Stomach (tissue), 9 donors: ENCODE measurements around the gene TMEM129. TPM values are rescaled to one million over a fixed set of nuclear protein-coding genes. Genes with fewer than 3 reads are reported as not detected.

Source experiments
- DNase-seq, 2 donors: peaks; one replicate each; pipeline versions ENCODE4 v3.0.0 to v3.0.0-alpha.2; 2013 to 2019
- H3K27ac ChIP-seq, 5 donors: fragments of 200-600 bp in 4 of 5; sonication (generic) in 4 of 5; one replicate each; pipeline ENCODE4 v1.5.1; 2013 to 2019; ENCODE audit warnings: mild to moderate bottlenecking in 1 of 5, moderate library complexity in 1 of 5
- H3K27me3 ChIP-seq, 3 donors: fragments of 200-600 bp; sonication (generic); one replicate each; pipeline ENCODE4 v1.5.1; 2017 to 2019; ENCODE audit warnings: mixed run types in 1 of 3
- H3K36me3 ChIP-seq, 4 donors: fragments of 200-600 bp; sonication (generic); 1 replicate in 3 of 4; 2 replicates in 1 of 4; pipeline ENCODE4 v1.5.1; 2016 to 2019
- H3K4me1 ChIP-seq, 4 donors: fragments of 200-600 bp; sonication (generic); one replicate each; pipeline ENCODE4 v1.5.1; 2016 to 2019
- H3K4me3 ChIP-seq, 4 donors: fragments of 200-600 bp; sonication (generic) in 3 of 4; one replicate each; pipeline ENCODE4 v1.5.1; 2016 to 2019; ENCODE audit warnings: mild to moderate bottlenecking in 1 of 4
- H3K9me3 ChIP-seq, 4 donors: fragments of 200-600 bp; sonication (generic); one replicate each; pipeline ENCODE4 v1.5.1; 2016 to 2019
- EP300 ChIP-seq: sonication (generic); formaldehyde crosslinking; IDR thresholded peaks from one replicate; pipeline ENCODE4 v1.6.1; 2017; ENCODE audit warnings: antibody characterized with exemption
- POLR2A ChIP-seq, 4 donors: fragments of 450-650 bp; IDR thresholded peaks; one replicate each; pipeline ENCODE4 v1.6.1; 2016; ENCODE audit warnings: antibody characterized with exemption in 4 of 4, control low read depth in 2 of 4, mild to moderate bottlenecking in 1 of 4, moderate library complexity in 1 of 4
- POLR2AphosphoS5 ChIP-seq, 3 donors: sonication (generic); formaldehyde crosslinking; IDR thresholded peaks; one replicate each; pipeline ENCODE4 v1.6.1; 2016; ENCODE audit warnings: antibody characterized with exemption in 3 of 3
- WGBS, 5 donors: extraction: QIAGEN DNeasy Blood & Tissue Kit in 3 of 5; methylation state at CpG; one replicate each; pipeline versions ENCODE4 v1.1.5 to v1.1.7; 2013 to 2018; 5-methylcytosine and 5-hydroxymethylcytosine counted together
- intact Hi-C: fragments of 100-400 bp; cut with DNase I; formaldehyde crosslinking; loops from one replicate; pipeline ENCODE4 v1.15.1; 2023; ENCODE audit warnings: low total_unique reads
- polyA plus RNA-seq, 3 donors: library from polyadenylated mRNA; stranded (reverse); fragments of 200-250 nt; gene quantifications; one replicate each; pipeline ENCODE4 v1.2.3, GENCODE V29; 2013
- total RNA-seq, 5 donors: library from RNA; depleted of rRNA; stranded (reverse); fragments of >200 nt; gene quantifications; one replicate each; pipeline versions ENCODE4 v1.1.0 to v1.2.3, GENCODE V29; 2014 to 2016
- TF ChIP-seq, protein P1 (sequence below), 7 experiments: fragments of 450-650 bp in 4 of 7; fragments of 200-600 bp in 3 of 7; sonication (generic) in 3 of 7; IDR thresholded peaks; one replicate each; pipeline ENCODE4 v1.5.1; 2016 to 2019; ENCODE audit warnings: antibody characterized with exemption in 7 of 7, control low read depth in 2 of 7, mild to moderate bottlenecking in 1 of 7
- donor health status: healthy with polysubstance abuse.
- donor health status: Bipolar disorder and iron deficiency.
- donor health status: healthy.

TMEM129 gene
- total and polyA plus RNA-seq, 8 donors: 9.9 to 171 (median 24.8) TPM

DNA sequence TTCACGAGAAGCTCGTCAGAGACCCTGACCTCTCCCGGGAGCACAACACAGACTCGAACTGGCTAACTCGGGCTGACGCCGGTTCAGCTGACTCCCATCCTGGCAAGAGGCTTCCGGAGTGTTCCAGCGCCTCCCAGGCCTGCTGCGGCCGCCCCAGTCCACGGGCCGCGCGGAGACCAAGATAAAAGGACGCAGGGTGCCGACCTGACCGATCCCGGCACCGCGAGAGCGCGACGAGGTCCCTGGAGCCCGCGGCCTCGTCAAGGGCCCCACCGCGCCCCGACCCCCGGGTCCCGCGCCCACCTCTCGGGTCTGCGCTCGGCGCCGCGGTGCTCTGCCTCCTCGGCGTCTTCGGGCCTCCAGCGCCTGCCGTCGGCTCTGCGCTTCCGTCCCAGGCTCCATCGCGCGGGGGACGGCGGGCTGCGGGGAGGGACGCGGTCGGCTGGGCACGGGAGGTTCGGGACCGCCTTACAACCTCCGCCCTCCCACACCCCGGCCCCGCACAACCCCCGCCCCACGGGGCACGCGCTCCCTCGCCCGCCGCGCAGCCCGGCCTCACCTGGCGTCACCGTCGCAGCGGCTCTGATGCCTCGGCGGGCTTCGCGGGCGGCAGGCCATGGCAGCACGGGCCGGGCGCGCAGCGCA lies 9.4 kb downstream of the TMEM129 start:
- peak; percentile 52 to 81 for DNase-seq
- Histone ChIP-seq H3K27me3 (no peaks in the 10 kb centered on the region), H3K9me3 (no peaks in the 10 kb centered on the region), H3K4me3 (peak overlapping the region; percentile 78 to 93 (median 88)), H3K4me1 (peaks cover 60 to 76% (median 67%) of the 10 kb centered on the region in 4 donors), H3K27ac (peak overlapping the region; percentile 96 to 100 (median 98)), H3K36me3 (peaks cover 0 to 17% (median 10%) of the 10 kb centered on the region in 4 donors)
- intact Hi-C loops: no loop called here
- TF ChIP-seq POLR2AphosphoS5 (IDR thresholded peaks at IDR 0.05) (peak in 1 of 3 donors; percentile 16), EP300 (no peak)
- WGBS, 5 donors: 0 to 1% (median 1%) methylated on average over 23 to 85 of the region's 85 CpGs

GRCh38 chr4:1711055-1711570 lies 10.0 kb downstream of the TMEM129 start:
- Histone ChIP-seq H3K27me3 (no peaks in the 10 kb centered on the region), H3K4me3 (peak overlapping the region; percentile 78 to 93 (median 88)), H3K36me3 (peaks cover 0 to 17% (median 10%) of the 10 kb centered on the region in 4 donors), H3K9me3 (no peaks in the 10 kb centered on the region), H3K4me1 (peaks cover 57 to 74% (median 64%) of the 10 kb centered on the region in 4 donors), H3K27ac (peak overlapping the region; percentile 96 to 100 (median 98))
- no peak for TF ChIP-seq POLR2A (IDR thresholded peaks at IDR 0.05)
- TF ChIP-seq, protein P1, sequence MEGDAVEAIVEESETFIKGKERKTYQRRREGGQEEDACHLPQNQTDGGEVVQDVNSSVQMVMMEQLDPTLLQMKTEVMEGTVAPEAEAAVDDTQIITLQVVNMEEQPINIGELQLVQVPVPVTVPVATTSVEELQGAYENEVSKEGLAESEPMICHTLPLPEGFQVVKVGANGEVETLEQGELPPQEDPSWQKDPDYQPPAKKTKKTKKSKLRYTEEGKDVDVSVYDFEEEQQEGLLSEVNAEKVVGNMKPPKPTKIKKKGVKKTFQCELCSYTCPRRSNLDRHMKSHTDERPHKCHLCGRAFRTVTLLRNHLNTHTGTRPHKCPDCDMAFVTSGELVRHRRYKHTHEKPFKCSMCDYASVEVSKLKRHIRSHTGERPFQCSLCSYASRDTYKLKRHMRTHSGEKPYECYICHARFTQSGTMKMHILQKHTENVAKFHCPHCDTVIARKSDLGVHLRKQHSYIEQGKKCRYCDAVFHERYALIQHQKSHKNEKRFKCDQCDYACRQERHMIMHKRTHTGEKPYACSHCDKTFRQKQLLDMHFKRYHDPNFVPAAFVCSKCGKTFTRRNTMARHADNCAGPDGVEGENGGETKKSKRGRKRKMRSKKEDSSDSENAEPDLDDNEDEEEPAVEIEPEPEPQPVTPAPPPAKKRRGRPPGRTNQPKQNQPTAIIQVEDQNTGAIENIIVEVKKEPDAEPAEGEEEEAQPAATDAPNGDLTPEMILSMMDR (IDR thresholded peaks at IDR 0.05): no peak
- DNase-seq: no peak
- 7 to 13% (median 9%) methylated on average over 22 of the region's 22 CpGs for WGBS, 5 donors
- intact Hi-C loops: no loop called here

DNA sequence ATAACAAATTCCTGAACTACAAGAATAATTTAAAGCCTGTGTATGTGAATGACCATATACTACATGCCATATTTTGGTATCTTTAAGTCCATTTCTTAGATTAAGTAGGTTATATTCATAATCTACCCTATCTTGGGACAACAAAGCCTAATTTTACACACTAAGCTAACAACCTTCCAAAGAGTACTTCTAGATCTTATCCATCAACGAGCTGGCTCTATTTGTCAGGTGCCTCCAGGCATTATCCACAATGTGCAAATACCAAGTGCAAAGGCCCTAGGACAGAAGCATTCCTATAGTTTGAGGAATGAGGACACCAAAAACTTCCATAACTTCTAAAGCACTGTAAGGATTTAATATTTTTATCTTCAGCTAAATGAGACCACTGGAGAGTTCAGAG lies 12.5 kb downstream of the TMEM129 start:
- WGBS, 5 donors: 17 to 34% (median 22%) methylated on average over 1 of the region's 1 CpG
- Histone ChIP-seq H3K4me3 (no peak overlapping the region), H3K4me1 (peaks cover 37 to 69% (median 54%) of the 10 kb centered on the region in 4 donors), H3K27me3 (no peaks in the 10 kb centered on the region), H3K36me3 (peaks cover 0 to 30% (median 22%) of the 10 kb centered on the region in 4 donors), H3K9me3 (no peaks in the 10 kb centered on the region), H3K27ac (peak overlapping the region in 1 of 5 donors; percentile 21)
- intact Hi-C loops: no loop called here
- no peak for DNase-seq
- TF ChIP-seq, protein P1 (IDR thresholded peaks at IDR 0.05): no peak
- TF ChIP-seq EP300 (no peak), POLR2A (IDR thresholded peaks at IDR 0.05) (no peak), POLR2AphosphoS5 (IDR thresholded peaks at IDR 0.05) (no peak)

DNA sequence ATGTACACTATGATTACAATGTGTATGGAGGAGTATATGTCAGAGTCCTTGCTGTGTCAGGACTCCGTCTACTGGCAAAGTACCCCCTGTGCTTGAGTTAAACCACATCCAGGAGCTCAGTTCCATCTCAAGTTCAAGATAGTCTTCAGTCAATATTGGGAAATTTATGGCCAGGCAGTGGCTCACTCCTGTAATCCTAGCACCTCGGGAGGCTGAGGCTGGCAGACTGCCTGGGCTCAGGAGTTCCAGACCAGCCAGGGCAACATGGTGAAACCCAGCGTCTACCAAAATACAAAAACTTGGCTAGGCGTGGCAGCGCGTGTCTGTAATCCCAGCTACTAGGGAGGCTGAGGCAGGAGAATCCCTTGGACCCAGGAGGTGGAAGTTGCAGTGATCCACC lies 14.8 kb downstream of the TMEM129 start:
- Histone ChIP-seq H3K27ac (no peak overlapping the region), H3K4me3 (no peak overlapping the region), H3K27me3 (no peaks in the 10 kb centered on the region), H3K4me1 (peaks cover 31 to 80% (median 52%) of the 10 kb centered on the region in 4 donors), H3K36me3 (peaks cover 13 to 52% (median 44%) of the 10 kb centered on the region in 4 donors), H3K9me3 (no peaks in the 10 kb centered on the region)
- DNase-seq: no peak
- whole genome bisulfite sequencing, 5 donors: 69 to 82% (median 77%) methylated on average over 6 of the region's 6 CpGs
- TF ChIP-seq POLR2A (IDR thresholded peaks at IDR 0.05): no peak
- TF ChIP-seq POLR2AphosphoS5 (IDR thresholded peaks at IDR 0.05): no peak
- no peak for TF ChIP-seq EP300
- TF ChIP-seq, protein P1 (IDR thresholded peaks at IDR 0.05): no peak
- intact Hi-C loops: no loop called here

DNA sequence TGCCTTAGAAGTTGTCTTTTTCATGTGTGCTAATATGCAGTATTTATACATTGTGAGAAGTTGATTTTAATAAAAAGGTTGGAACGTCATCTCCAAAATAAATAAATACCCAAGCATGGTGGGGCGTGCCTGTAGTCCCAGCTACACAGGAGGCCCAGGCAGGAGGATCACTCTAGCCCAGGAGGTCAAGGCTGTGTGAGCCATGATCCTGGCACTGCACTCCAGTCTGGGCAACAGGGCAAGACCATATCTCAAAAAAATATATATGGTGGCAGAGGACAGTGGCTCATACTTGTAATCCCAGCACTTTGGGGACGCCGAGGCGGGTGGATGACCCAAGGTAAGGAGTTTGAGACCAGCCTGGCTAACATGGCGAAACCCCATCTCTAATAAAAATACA lies 15.4 kb downstream of the TMEM129 start:
- Histone ChIP-seq H3K27ac (no peak overlapping the region), H3K9me3 (no peaks in the 10 kb centered on the region), H3K36me3 (peaks cover 15 to 57% (median 49%) of the 10 kb centered on the region in 4 donors), H3K27me3 (no peaks in the 10 kb centered on the region), H3K4me3 (no peak overlapping the region), H3K4me1 (peaks cover 25 to 74% (median 46%) of the 10 kb centered on the region in 4 donors)
- DNase-seq: no peak
- WGBS, 5 donors: 92 to 95% (median 95%) methylated on average over 6 of the region's 6 CpGs
- TF ChIP-seq, protein P1 (IDR thresholded peaks at IDR 0.05): no peak
- no peak for TF ChIP-seq EP300
- TF ChIP-seq POLR2AphosphoS5 (IDR thresholded peaks at IDR 0.05): no peak
- no peak for TF ChIP-seq POLR2A (IDR thresholded peaks at IDR 0.05)
- intact Hi-C loops: no loop called here
